ENCODE results near the gene ATP23. TPM values are rescaled to one million over a fixed set of nuclear protein-coding genes. Genes with fewer than 3 reads are reported as not detected.

ATP23 gene
- total RNA-seq, 1 donor from 2014 or later = 6.2 TPM

- no peak for TF ChIP-seq CTCF (IDR thresholded peaks at IDR 0.05)
- Histone ChIP-seq H3K36me3 (no peaks in the 10 kb centered on the region), H3K27me3 (no peaks in the 10 kb centered on the region), H3K4me1 (peaks cover 2% of the 10 kb centered on the region), H3K27ac (no peak overlapping the region), H3K9me3 (no peaks in the 10 kb centered on the region), H3K4me3 (no peak overlapping the region)
- ATAC-seq (no peak), DNase-seq (no peak)
- intact Hi-C loops (cut with DNase I) = no loop called here
Measured at GRCh38 chr12:57906821-57907220, 34.5 kb upstream of the ATP23 start.

GRCh38 chr12:57907281-57907680 is 34.1 kb upstream of the ATP23 start:
- peaks cover 2% of the 10 kb centered on the region for H3K4me1 ChIP-seq
- DNase-seq = no peak
- intact Hi-C loops (cut with DNase I) = no loop called here
- H3K27ac ChIP-seq = no peak overlapping the region
- TF ChIP-seq CTCF (IDR thresholded peaks at IDR 0.05) = no peak
- no peak overlapping the region for H3K4me3 ChIP-seq
- H3K36me3 ChIP-seq = no peaks in the 10 kb centered on the region
- no peaks in the 10 kb centered on the region for H3K27me3 ChIP-seq
- ATAC-seq = no peak
- no peaks in the 10 kb centered on the region for H3K9me3 ChIP-seq

DNA sequence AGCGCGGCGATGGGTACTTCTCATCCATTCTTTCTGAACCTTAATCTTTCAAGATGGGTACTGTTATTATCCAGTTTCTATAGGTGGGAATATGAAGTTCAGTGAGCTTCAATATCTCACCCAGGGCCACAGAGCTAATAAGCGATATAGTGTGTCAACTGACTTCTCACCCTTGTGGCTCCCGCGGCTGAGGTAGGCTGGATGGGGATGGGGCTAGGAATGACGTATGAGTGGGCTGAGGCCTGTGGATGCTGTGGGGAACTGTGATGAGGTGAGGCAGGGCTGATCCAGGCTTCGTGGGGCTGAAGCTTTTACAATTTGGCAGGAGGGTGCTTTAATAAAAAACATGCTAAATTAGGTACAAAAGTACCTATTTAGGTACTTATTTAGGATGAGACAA is 32.9 kb upstream of the ATP23 start:
- Histone ChIP-seq H3K36me3 (no peaks in the 10 kb centered on the region), H3K9me3 (no peaks in the 10 kb centered on the region), H3K27ac (no peak overlapping the region), H3K4me1 (peaks cover 2% of the 10 kb centered on the region), H3K4me3 (no peak overlapping the region), H3K27me3 (no peaks in the 10 kb centered on the region)
- intact Hi-C loops (cut with DNase I) = no loop called here
- ATAC-seq = no peak
- no peak for DNase-seq
- no peak for TF ChIP-seq CTCF (IDR thresholded peaks at IDR 0.05)

DNA sequence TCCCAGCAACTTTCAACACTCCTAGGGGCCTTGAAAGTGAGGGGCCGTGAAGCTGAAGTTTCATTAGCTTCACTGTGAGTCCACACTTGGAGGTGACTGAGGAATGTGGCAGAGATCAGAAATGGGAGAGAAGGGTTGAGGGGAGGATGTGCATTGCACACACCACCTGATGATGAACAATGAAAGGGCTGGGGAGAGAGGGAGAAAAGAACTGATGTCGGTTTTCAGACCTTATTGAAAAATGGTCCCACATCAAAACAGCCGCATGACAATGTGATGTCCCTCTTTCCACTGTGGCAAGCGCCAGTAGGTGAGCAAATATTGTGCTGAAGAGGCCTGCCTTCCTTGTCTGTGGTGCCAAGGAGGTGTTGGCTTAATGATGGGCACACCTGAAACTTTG is 32.3 kb upstream of the ATP23 start:
- TF ChIP-seq CTCF (IDR thresholded peaks at IDR 0.05) = no peak
- DNase-seq = no peak
- H3K27ac ChIP-seq = no peak overlapping the region
- intact Hi-C loops (cut with DNase I) = no loop called here
- no peaks in the 10 kb centered on the region for H3K36me3 ChIP-seq
- ATAC-seq = no peak
- no peaks in the 10 kb centered on the region for H3K27me3 ChIP-seq
- no peak overlapping the region for H3K4me3 ChIP-seq
- H3K4me1 ChIP-seq = peaks cover 2% of the 10 kb centered on the region
- no peaks in the 10 kb centered on the region for H3K9me3 ChIP-seq

DNA sequence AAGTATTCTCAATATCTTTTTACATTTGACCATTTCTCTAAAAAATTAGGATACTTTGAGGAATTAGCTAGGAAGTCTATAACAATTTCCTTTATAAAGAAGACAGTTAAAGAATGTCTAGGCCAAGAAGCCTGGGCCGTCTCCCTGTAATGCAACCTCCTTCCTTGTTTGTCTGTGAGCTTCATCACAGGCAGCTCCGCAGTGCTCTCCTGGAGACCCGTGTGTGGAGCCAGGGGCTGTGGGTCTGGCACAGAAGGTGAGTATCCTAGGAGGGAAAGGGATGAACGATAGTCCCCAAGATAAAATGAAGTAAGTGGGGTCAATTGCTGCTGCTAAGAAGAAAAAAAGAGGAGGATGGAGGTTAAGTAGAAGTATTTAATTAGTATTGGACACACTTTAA is 31.8 kb upstream of the ATP23 start:
- intact Hi-C loops (cut with DNase I) = no loop called here
- Histone ChIP-seq H3K36me3 (no peaks in the 10 kb centered on the region), H3K9me3 (no peaks in the 10 kb centered on the region), H3K27ac (no peak overlapping the region), H3K27me3 (no peaks in the 10 kb centered on the region), H3K4me3 (no peak overlapping the region), H3K4me1 (peaks cover 2% of the 10 kb centered on the region)
- no peak for TF ChIP-seq CTCF (IDR thresholded peaks at IDR 0.05)
- DNase-seq (no peak), ATAC-seq (no peak)

DNA sequence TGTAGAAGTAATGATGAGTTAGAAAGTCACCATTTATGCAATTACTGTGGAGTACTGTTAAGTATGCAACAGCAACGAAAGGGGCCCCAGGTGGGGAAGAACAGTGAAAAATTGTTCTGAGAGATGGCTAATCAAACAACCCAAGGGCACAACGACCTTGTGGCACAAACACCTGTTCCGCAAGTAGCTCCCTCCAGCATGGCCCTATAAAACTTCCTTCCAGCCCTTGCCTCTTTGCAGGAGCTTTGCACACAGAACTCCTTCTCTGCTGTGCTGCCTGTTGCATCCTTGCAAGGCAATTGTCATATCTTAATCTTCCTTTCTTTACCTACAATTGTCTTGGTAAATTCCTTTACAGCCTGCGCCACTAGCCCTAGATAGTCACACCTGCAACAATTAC is 23.2 kb upstream of the ATP23 start:
- no peak for TF ChIP-seq CTCF (IDR thresholded peaks at IDR 0.05)
- ATAC-seq = no peak
- Histone ChIP-seq H3K4me1 (no peaks in the 10 kb centered on the region), H3K27me3 (no peaks in the 10 kb centered on the region), H3K4me3 (no peak overlapping the region), H3K9me3 (no peaks in the 10 kb centered on the region), H3K36me3 (no peaks in the 10 kb centered on the region), H3K27ac (no peak overlapping the region)
- intact Hi-C loops (cut with DNase I) = no loop called here
- no peak for DNase-seq

Measured in upper lobe of right lung (tissue), 1 donor.